ENCODE results near the gene RLIM.
"Not testable (repeated sequence)": the region's sequence is repeated elsewhere in the genome, so short reads cannot be mapped to it uniquely, and the experiment has no call there.

Gene RLIM

GRCh38 chrX:74614093-74614909 is at the start of gene RLIM:
Gene RLIM (minus strand): TSS chrX:74614624. CDS start chrX:74595977, 18,647 bp downstream.
- peak; percentile 80 for DNase-seq (ENCODE audit: low read depth, low spot score)

GRCh38 chrX:74656079-74656745 is 41.8 kb upstream of the RLIM start:
- DNase-seq (ENCODE audit: low read depth, low spot score), result no peak

- not testable (repeated sequence) for DNase-seq (ENCODE audit: low read depth, low spot score)
Observed at GRCh38 chrX:74654953-74655352, 40.5 kb upstream of the RLIM start.

- DNase-seq (ENCODE audit: low read depth, low spot score), result no peak
Observed at GRCh38 chrX:74636749-74637314, 22.4 kb upstream of the RLIM start.

GRCh38 chrX:74613370-74614092 is 893 bp downstream of the RLIM start:
- no peak for DNase-seq (ENCODE audit: low read depth, low spot score)

- no peak for DNase-seq (ENCODE audit: low read depth, low spot score)
Observed at GRCh38 chrX:74606799-74607198, 7.6 kb downstream of the RLIM start.

GRCh38 chrX:74606342-74606741 is 8.1 kb downstream of the RLIM start:
- DNase-seq (ENCODE audit: low read depth, low spot score), result no peak

- no peak for DNase-seq (ENCODE audit: low read depth, low spot score)
Observed at GRCh38 chrX:74603040-74603439, 11.4 kb downstream of the RLIM start.

GRCh38 chrX:74602142-74602541 is 12.3 kb downstream of the RLIM start:
- no peak for DNase-seq (ENCODE audit: low read depth, low spot score)

- DNase-seq (ENCODE audit: low read depth, low spot score), result no peak
Observed at GRCh38 chrX:74593593-74593992, 20.8 kb downstream of the RLIM start.

GRCh38 chrX:74585766-74586165 is 28.7 kb downstream of the RLIM start:
- no peak for DNase-seq (ENCODE audit: low read depth, low spot score)

GRCh38 chrX:74579597-74580198 is 34.7 kb downstream of the RLIM start:
- DNase-seq (ENCODE audit: low read depth, low spot score), result no peak

GRCh38 chrX:74578137-74578536 is 36.3 kb downstream of the RLIM start:
- no peak for DNase-seq (ENCODE audit: low read depth, low spot score)

GRCh38 chrX:74557378-74557777 is 57.0 kb downstream of the RLIM start:
- no peak for DNase-seq (ENCODE audit: low read depth, low spot score)

- no peak for DNase-seq (ENCODE audit: low read depth, low spot score)
Observed at GRCh38 chrX:74551934-74552333, 62.5 kb downstream of the RLIM start.

- DNase-seq (ENCODE audit: low read depth, low spot score), result peak; percentile 63
Observed at GRCh38 chrX:74550295-74550802, 64.1 kb downstream of the RLIM start.

- DNase-seq (ENCODE audit: low read depth, low spot score), result no peak
Observed at GRCh38 chrX:74546984-74547383, 67.4 kb downstream of the RLIM start.

- DNase-seq (ENCODE audit: low read depth, low spot score), result no peak
Observed at GRCh38 chrX:74545880-74546523, 68.4 kb downstream of the RLIM start.

GRCh38 chrX:74540635-74541249 is 73.7 kb downstream of the RLIM start:
- DNase-seq (ENCODE audit: low read depth, low spot score), result no peak

- no peak for DNase-seq (ENCODE audit: low read depth, low spot score)
Observed at GRCh38 chrX:74536832-74537371, 77.5 kb downstream of the RLIM start.

Data from activated CD4-positive, CD25-positive, alpha-beta regulatory T cell treated with anti-CD3 and anti-CD28 coated beads, Interleukin-2, amount 50 U/mL, for 16 hours (primary cell).